Sigmoid colon (tissue), 3 donors: ENCODE data around the gene RNF7.

Source experiments
- CTCF ChIP-seq, 4 experiments: fragments of 450-650 bp in 3 of 4; fragments of 200-600 bp in 1 of 4; IDR thresholded peaks; one replicate each; pipeline ENCODE4 v1.5.1; 2016 to 2019; ENCODE audit warnings: antibody characterized with exemption in 4 of 4, mild to moderate bottlenecking in 3 of 4, moderate library complexity in 2 of 4
- POLR2A ChIP-seq, 2 donors: fragments of 450-650 bp; IDR thresholded peaks; one replicate each; pipeline ENCODE4 v1.6.1; 2016; ENCODE audit warnings: antibody characterized with exemption in 2 of 2, mild to moderate bottlenecking in 2 of 2, moderate library complexity in 2 of 2

GRCh38 chr3:141735770-141736465 is 2.2 kb upstream of the RNF7 start:
- TF ChIP-seq CTCF (IDR thresholded peaks at IDR 0.05) (no peak), POLR2A (IDR thresholded peaks at IDR 0.05) (no peak)
